ENCODE data around the gene FRMD3.
"Not testable (repeated sequence)": the region's sequence is repeated elsewhere in the genome, so short reads cannot be mapped to it uniquely, and the experiment has no call there.

Gene FRMD3

GRCh38 chr9:83521011-83521410 is 17.2 kb downstream of the FRMD3 start:
- no peak for DNase-seq

- no peak for DNase-seq
These were observed 17.9 kb downstream of the FRMD3 start for GRCh38 chr9:83520292-83520691.

GRCh38 chr9:83517980-83518379 is 20.2 kb downstream of the FRMD3 start:
- DNase-seq: not testable (repeated sequence)

- DNase-seq: no peak
These were observed 23.4 kb downstream of the FRMD3 start for GRCh38 chr9:83514767-83515166.

GRCh38 chr9:83512621-83513020 is 25.6 kb downstream of the FRMD3 start:
- DNase-seq: no peak

- no peak for DNase-seq
These were observed 27.1 kb downstream of the FRMD3 start for GRCh38 chr9:83511051-83511450.

GRCh38 chr9:83509402-83509801 is 28.8 kb downstream of the FRMD3 start:
- no peak for DNase-seq

GRCh38 chr9:83508067-83508466 is 30.1 kb downstream of the FRMD3 start:
- no peak for DNase-seq

- DNase-seq: no peak
These were observed 32.9 kb downstream of the FRMD3 start for GRCh38 chr9:83505282-83505681.

- no peak for DNase-seq
These were observed 34.3 kb downstream of the FRMD3 start for GRCh38 chr9:83503866-83504265.

- DNase-seq: no peak
These were observed 36.6 kb downstream of the FRMD3 start for GRCh38 chr9:83501565-83501964.

GRCh38 chr9:83497441-83497840 is 40.8 kb downstream of the FRMD3 start:
- no peak for DNase-seq

GRCh38 chr9:83491995-83492394 is 46.2 kb downstream of the FRMD3 start:
- no peak for DNase-seq

GRCh38 chr9:83491413-83491812 is 46.8 kb downstream of the FRMD3 start:
- DNase-seq: no peak

GRCh38 chr9:83489961-83490360 is 48.2 kb downstream of the FRMD3 start:
- DNase-seq: no peak

GRCh38 chr9:83484990-83485389 is 53.2 kb downstream of the FRMD3 start:
- DNase-seq: no peak

GRCh38 chr9:83483223-83483622 is 55.0 kb downstream of the FRMD3 start:
- no peak for DNase-seq

GRCh38 chr9:83479765-83480164 is 58.4 kb downstream of the FRMD3 start:
- DNase-seq: no peak

- DNase-seq: no peak
These were observed 60.6 kb downstream of the FRMD3 start for GRCh38 chr9:83477571-83477970.

- DNase-seq: peak; percentile 4
These were observed 61.1 kb downstream of the FRMD3 start for GRCh38 chr9:83477120-83477519.

- DNase-seq: no peak
These were observed 61.7 kb downstream of the FRMD3 start for GRCh38 chr9:83476513-83476912.

- no peak for DNase-seq
These were observed 62.5 kb downstream of the FRMD3 start for GRCh38 chr9:83475741-83476140.

- DNase-seq: no peak
These were observed 63.6 kb downstream of the FRMD3 start for GRCh38 chr9:83474631-83475030.

GRCh38 chr9:83473488-83473971 is 64.7 kb downstream of the FRMD3 start:
- no peak for DNase-seq

GRCh38 chr9:83472764-83473163 is 65.4 kb downstream of the FRMD3 start:
- DNase-seq: no peak

GRCh38 chr9:83472221-83472665 is 66.0 kb downstream of the FRMD3 start:
- DNase-seq: no peak
